CD4-positive, alpha-beta T cell (primary cell): ENCODE measurements around the gene SLC7A4. TPM values are rescaled to one million over a fixed set of nuclear protein-coding genes. Genes with fewer than 3 reads are reported as not detected.

ENCODE experiments used
- ATAC-seq: fragments of 200-7000 bp; cut with Tn5 transposase; one replicate; pipeline ENCODE4 v1.10.0; 2022; ENCODE audit warnings: mild to moderate bottlenecking; ENCODE audit not compliant: poor library complexity
- CTCF ChIA-PET: fragments of 350-600 bp; sonication (Branson Sonifier 250); formaldehyde crosslinking; loops from one replicate; lab custom pipeline; 2021; ENCODE audit warnings: antibody characterized with exemption, inconsistent platforms; lab: Charles Lee
- POLR2A ChIA-PET: fragments of 350-600 bp; sonication (Branson Sonifier 250); formaldehyde crosslinking; loops from one replicate; lab custom pipeline; 2021; ENCODE audit warnings: antibody characterized with exemption, inconsistent platforms; lab: Charles Lee
- DNase-seq, 14 experiments: peaks; one replicate each; pipeline ENCODE4 v3.0.0-alpha.2; 2013 to 2020; ENCODE audit warnings: mixed read lengths in 2 of 14
- H3K27ac ChIP-seq, 2 donors: one replicate each; pipeline versions ENCODE4 v1.5.1 to v1.7.0; 2013; ENCODE audit warnings: low read length in 2 of 2, low read depth in 1 of 2, mild to moderate bottlenecking in 1 of 2
- H3K27me3 ChIP-seq, 2 experiments: 1 replicate in 1 of 2; 2 replicates in 1 of 2; pipeline versions ENCODE4 v1.6.1 to v1.7.0; 2013; ENCODE audit warnings: low read length in 2 of 2, control low read depth in 1 of 2, mild to moderate bottlenecking in 1 of 2, moderate library complexity in 1 of 2; ENCODE audit not compliant: insufficient read depth in 2 of 2, control insufficient read depth in 1 of 2
- H3K36me3 ChIP-seq: one replicate; pipeline ENCODE4 v1.6.1; 2013; ENCODE audit warnings: low read length, control low read depth; ENCODE audit not compliant: insufficient read depth
- H3K4me1 ChIP-seq: one replicate; pipeline ENCODE4 v1.6.1; 2013; ENCODE audit warnings: low read length, control low read depth; ENCODE audit not compliant: insufficient read depth
- H3K4me3 ChIP-seq: one replicate; pipeline ENCODE4 v1.5.1; 2013; ENCODE audit warnings: mild to moderate bottlenecking, low read length, moderate library complexity
- H3K9me3 ChIP-seq, 2 experiments: 1 replicate in 1 of 2; 2 replicates in 1 of 2; pipeline versions ENCODE4 v1.6.1 to v1.7.0; 2013; ENCODE audit warnings: low read length in 2 of 2, mild to moderate bottlenecking in 2 of 2, control low read depth in 1 of 2, moderate library complexity in 1 of 2; ENCODE audit not compliant: control insufficient read depth in 1 of 2, insufficient read depth in 1 of 2
- H3K27ac Mint-ChIP-seq: one replicate; pipeline ENCODE4 v1.8.0; 2020; ENCODE audit warnings: mixed read lengths
- H3K27me3 Mint-ChIP-seq: one replicate; pipeline ENCODE4 v1.8.0; 2021; ENCODE audit warnings: mixed read lengths
- H3K36me3 Mint-ChIP-seq: one replicate; pipeline ENCODE4 v1.8.0; 2021; ENCODE audit warnings: low read depth, mixed read lengths
- H3K4me1 Mint-ChIP-seq: one replicate; pipeline ENCODE4 v1.8.0; 2021; ENCODE audit warnings: low read depth, mixed read lengths
- H3K4me3 Mint-ChIP-seq: one replicate; pipeline ENCODE4 v1.8.0; 2020; ENCODE audit warnings: mild to moderate bottlenecking, mixed read lengths
- H3K9me3 Mint-ChIP-seq: one replicate; pipeline ENCODE4 v1.8.0; 2020; ENCODE audit warnings: mixed read lengths
- CTCF ChIP-seq: fragments of 200-600 bp; IDR thresholded peaks from one replicate; pipeline ENCODE4 v1.8.0; 2022; ENCODE audit warnings: antibody characterized with exemption, mild to moderate bottlenecking
- intact Hi-C, 2 experiments: fragments of 100-400 bp; cut with DNase I in 1 of 2; cut with micrococcal nuclease in 1 of 2; formaldehyde crosslinking; loops; one replicate each; pipeline versions ENCODE4 v1.15.1 to v1.9.0; 2023 to 2025; cut with DNase I, micrococcal nuclease
- total RNA-seq, 174 experiments: library from RNA in 2 of 174; stranded (reverse) in 2 of 174; gene quantifications; one replicate each; pipeline ENCODE4 v1.2.3 and lab custom pipeline; 2021 to 2026

Gene SLC7A4
- total RNA-seq, 2 experiments from 2014 or later: not detected

DNA sequence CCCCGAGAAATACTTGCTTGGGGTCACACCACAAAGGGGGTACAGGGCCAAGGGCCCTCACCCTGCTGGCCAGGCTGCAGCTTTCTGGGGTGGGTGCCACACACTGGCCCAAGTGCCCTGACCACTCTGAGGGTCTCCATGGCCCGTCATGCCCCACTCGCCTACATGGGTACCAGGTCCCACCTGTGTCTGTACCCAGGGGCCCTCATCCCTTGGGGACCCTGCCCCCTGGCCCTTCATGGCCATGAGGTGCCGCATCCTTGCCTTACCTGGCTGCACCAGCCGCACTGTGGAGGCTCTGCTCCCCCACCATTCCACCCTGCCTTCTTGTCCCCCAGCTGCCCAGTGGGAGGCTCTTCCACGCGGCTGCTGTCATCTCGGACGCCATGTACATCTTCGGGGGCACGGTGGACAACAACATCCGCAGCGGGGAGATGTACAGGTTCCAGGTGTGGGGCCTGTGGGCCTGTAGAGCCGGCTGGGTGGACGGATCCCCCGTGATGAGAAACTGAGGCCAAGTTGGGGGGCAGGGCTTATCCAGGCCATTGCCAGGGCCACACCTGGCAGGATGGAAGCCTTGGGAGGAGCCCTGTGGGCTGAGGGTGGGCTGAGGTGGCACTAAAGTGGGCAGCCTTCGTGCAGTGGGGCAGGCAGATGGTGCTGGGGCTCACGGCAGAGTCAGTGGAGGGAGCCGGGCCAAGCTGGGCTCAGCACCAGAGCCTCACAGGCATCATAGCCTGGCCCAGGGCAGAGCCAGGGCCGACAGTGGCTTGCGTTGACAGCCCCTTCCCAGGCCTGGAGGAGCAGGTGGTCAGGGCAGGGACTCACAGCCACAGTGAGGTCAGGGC is 39.7 kb downstream of the SLC7A4 start:
- H3K36me3 Mint-ChIP-seq: peaks cover 23% of the 10 kb centered on the region
- H3K27me3 ChIP-seq: no peaks in the 10 kb centered on the region
- TF ChIP-seq CTCF: no peak
- H3K27ac ChIP-seq: no peak overlapping the region
- CTCF ChIA-PET: no interaction called here
- H3K4me3 Mint-ChIP-seq: no peak overlapping the region
- H3K4me3 ChIP-seq: no peak overlapping the region
- no peak for ATAC-seq
- DNase-seq: no peak
- intact Hi-C loops: loop anchor here in 1 of 2 experiments (5.0 kb wide), 1 partner anchor 50 kb away; no protein-coding TSS in a partner anchor
- H3K9me3 ChIP-seq: no peaks in the 10 kb centered on the region
- POLR2A ChIA-PET: no interaction called here
- H3K27me3 Mint-ChIP-seq: no peaks in the 10 kb centered on the region
- peaks cover 11% of the 10 kb centered on the region for H3K4me1 ChIP-seq
- no peaks in the 10 kb centered on the region for H3K4me1 Mint-ChIP-seq
- H3K27ac Mint-ChIP-seq: no peak overlapping the region
- no peaks in the 10 kb centered on the region for H3K9me3 Mint-ChIP-seq
- H3K36me3 ChIP-seq: peaks cover 66% of the 10 kb centered on the region

GRCh38 chr22:20992056-20992442 is 40.3 kb downstream of the SLC7A4 start:
- Histone ChIP-seq H3K27ac (no peak overlapping the region), H3K36me3 (peaks cover 69% of the 10 kb centered on the region), H3K27me3 (no peaks in the 10 kb centered on the region), H3K4me3 (no peak overlapping the region), H3K9me3 (no peaks in the 10 kb centered on the region), H3K4me1 (peaks cover 11% of the 10 kb centered on the region)
- H3K9me3 Mint-ChIP-seq: no peaks in the 10 kb centered on the region
- no peaks in the 10 kb centered on the region for H3K4me1 Mint-ChIP-seq
- H3K27me3 Mint-ChIP-seq: no peaks in the 10 kb centered on the region
- peaks cover 27% of the 10 kb centered on the region for H3K36me3 Mint-ChIP-seq
- H3K27ac Mint-ChIP-seq: no peak overlapping the region
- ATAC-seq: no peak
- DNase-seq: no peak
- ChIA-PET CTCF (no interaction called here), POLR2A (no interaction called here)
- no peak overlapping the region for H3K4me3 Mint-ChIP-seq
- intact Hi-C loops: loop anchor here in 1 of 2 experiments (5.0 kb wide), 1 partner anchor 50 kb away; no protein-coding TSS in a partner anchor
- TF ChIP-seq CTCF: no peak

DNA sequence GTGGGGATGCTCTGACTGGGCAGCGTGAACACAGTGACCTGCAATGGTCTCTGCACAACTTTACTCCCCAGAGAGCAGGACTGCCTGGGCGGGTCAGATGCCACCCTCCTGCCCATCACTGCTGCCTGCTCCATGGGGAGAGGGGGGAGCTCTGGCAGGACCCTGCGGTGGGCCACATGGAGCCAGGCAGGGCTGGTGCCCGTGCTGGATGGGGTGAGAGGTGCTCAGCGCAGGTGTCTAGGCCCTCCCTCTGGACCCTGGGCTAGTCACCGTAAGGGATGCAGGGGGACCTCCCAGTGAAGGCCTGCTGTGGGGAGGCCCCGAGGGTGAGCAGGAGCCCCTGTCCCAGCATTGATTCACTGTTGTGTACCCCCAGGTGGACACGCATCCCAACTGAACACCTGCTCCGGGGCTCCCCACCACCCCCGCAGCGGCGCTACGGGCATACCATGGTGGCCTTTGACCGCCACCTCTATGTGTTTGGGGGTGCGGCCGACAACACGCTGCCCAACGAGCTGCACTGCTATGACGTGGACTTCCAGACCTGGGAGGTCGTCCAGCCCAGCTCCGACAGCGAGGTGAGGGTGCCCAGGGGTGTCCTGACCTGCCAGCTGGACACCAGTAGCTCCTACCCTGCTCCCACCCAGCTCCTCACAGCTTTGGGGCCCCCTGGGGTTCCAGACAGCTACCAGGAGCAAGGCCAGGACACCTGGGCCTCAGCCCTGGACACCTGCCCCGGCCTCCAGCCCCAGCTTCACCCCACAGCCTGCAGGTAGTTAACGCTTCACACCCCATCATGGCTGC is 40.9 kb downstream of the SLC7A4 start:
- Mint-ChIP-seq H3K36me3 (peaks cover 30% of the 10 kb centered on the region), H3K4me3 (no peak overlapping the region), H3K9me3 (no peaks in the 10 kb centered on the region), H3K27ac (no peak overlapping the region), H3K4me1 (no peaks in the 10 kb centered on the region), H3K27me3 (no peaks in the 10 kb centered on the region)
- no peak for TF ChIP-seq CTCF
- no peak for DNase-seq
- no peak overlapping the region for H3K4me3 ChIP-seq
- H3K9me3 ChIP-seq: no peaks in the 10 kb centered on the region
- no peaks in the 10 kb centered on the region for H3K27me3 ChIP-seq
- CTCF ChIA-PET: no interaction called here
- intact Hi-C loops: loop anchor here in 1 of 2 experiments (5.0 kb wide), 1 partner anchor 51 kb away; no protein-coding TSS in a partner anchor
- H3K4me1 ChIP-seq: peaks cover 11% of the 10 kb centered on the region
- H3K27ac ChIP-seq: no peak overlapping the region
- peaks cover 69% of the 10 kb centered on the region for H3K36me3 ChIP-seq
- POLR2A ChIA-PET: interaction anchor here (0.7 kb wide), 1 partner anchor 9 kb away, joined by 3 read pairs; the partner anchor contains the start of gene LZTR1
- no peak for ATAC-seq
